HG03432 (cell line): ENCODE data around the gene L1CAM.

Experiments used
- ATAC-seq: cut with Tn5 transposase; IDR thresholded peaks from one replicate; pipeline ENCODE4 v1.9.1; 2021; ENCODE audit warnings: mild to moderate bottlenecking, moderate library complexity; ENCODE audit not compliant: unreplicated experiment

L1CAM gene

GRCh38 chrX:153865685-153866084 lies 20.3 kb downstream of the L1CAM start:
- no peak for ATAC-seq

- ATAC-seq: no peak
Measured at GRCh38 chrX:153865321-153865580, 20.7 kb downstream of the L1CAM start.

GRCh38 chrX:153864561-153865320 lies 21.2 kb downstream of the L1CAM start:
- no peak for ATAC-seq

GRCh38 chrX:153864101-153864500 lies 21.9 kb downstream of the L1CAM start:
- no peak for ATAC-seq

- no peak for ATAC-seq
Measured at GRCh38 chrX:153863251-153863991, 22.6 kb downstream of the L1CAM start.

- no peak for ATAC-seq
Measured at GRCh38 chrX:153862369-153863250, 23.4 kb downstream of the L1CAM start.

GRCh38 chrX:153861733-153862310 lies 24.2 kb downstream of the L1CAM start:
- ATAC-seq: no peak

GRCh38 chrX:153861151-153861550 lies 24.8 kb downstream of the L1CAM start:
- ATAC-seq: no peak

- no peak for ATAC-seq
Measured at GRCh38 chrX:153857348-153857903, 28.5 kb downstream of the L1CAM start.

- no peak for ATAC-seq
Measured at GRCh38 chrX:153854702-153855101, 31.3 kb downstream of the L1CAM start.

GRCh38 chrX:153853902-153854267 lies 32.1 kb downstream of the L1CAM start:
- no peak for ATAC-seq

- no peak for ATAC-seq
Measured at GRCh38 chrX:153853180-153853901, 32.6 kb downstream of the L1CAM start.

GRCh38 chrX:153851981-153852380 lies 34.0 kb downstream of the L1CAM start:
- ATAC-seq: no peak

- no peak for ATAC-seq
Measured at GRCh38 chrX:153848325-153848724, 37.6 kb downstream of the L1CAM start.

GRCh38 chrX:153845842-153846241 lies 40.1 kb downstream of the L1CAM start:
- no peak for ATAC-seq

- ATAC-seq: no peak
Measured at GRCh38 chrX:153845195-153845594, 40.8 kb downstream of the L1CAM start.

GRCh38 chrX:153844509-153845082 lies 41.4 kb downstream of the L1CAM start:
- no peak for ATAC-seq

- no peak for ATAC-seq
Measured at GRCh38 chrX:153836921-153837320, 49.1 kb downstream of the L1CAM start.

GRCh38 chrX:153832728-153833127 lies 53.2 kb downstream of the L1CAM start:
- ATAC-seq: no peak
